HCT116 (cell line): ENCODE results near the gene TIMM10.

Experiments
- EZH2 ChIP-seq: fragments of 200-600 bp; sonication (generic); IDR thresholded peaks from 2 replicates; pipeline ENCODE4 v1.6.1; 2017; ENCODE audit warnings: antibody characterized with exemption, mixed run types
- JUND ChIP-seq: IDR thresholded peaks from 2 replicates; pipeline ENCODE4 v1.6.1; 2012
- POLR2A ChIP-seq: IDR thresholded peaks from 2 replicates; pipeline ENCODE4 v1.7.0; 2011; ENCODE audit warnings: borderline replicate concordance; ENCODE audit not compliant: insufficient read depth, insufficient read length; ENCODE audit errors: extremely low read depth
- TF ChIP-seq, protein P1 (sequence below), 3 experiments: fragments of 200-600 bp in 1 of 3; sonication (generic) in 1 of 3; IDR thresholded peaks in 2 of 3; conservative IDR thresholded peaks in 1 of 3; 2 replicates each; pipeline ENCODE4 v1.5.1; 2012 to 2017; ENCODE audit warnings: low read depth in 2 of 3, low read length in 2 of 3, antibody characterized with exemption in 1 of 3, borderline replicate concordance in 1 of 3, control low read depth in 1 of 3, mild to moderate bottlenecking in 1 of 3, mixed read lengths in 1 of 3, mixed run types in 1 of 3, moderate library complexity in 1 of 3; ENCODE audit not compliant: insufficient read depth in 1 of 3

- TF ChIP-seq, protein P1, sequence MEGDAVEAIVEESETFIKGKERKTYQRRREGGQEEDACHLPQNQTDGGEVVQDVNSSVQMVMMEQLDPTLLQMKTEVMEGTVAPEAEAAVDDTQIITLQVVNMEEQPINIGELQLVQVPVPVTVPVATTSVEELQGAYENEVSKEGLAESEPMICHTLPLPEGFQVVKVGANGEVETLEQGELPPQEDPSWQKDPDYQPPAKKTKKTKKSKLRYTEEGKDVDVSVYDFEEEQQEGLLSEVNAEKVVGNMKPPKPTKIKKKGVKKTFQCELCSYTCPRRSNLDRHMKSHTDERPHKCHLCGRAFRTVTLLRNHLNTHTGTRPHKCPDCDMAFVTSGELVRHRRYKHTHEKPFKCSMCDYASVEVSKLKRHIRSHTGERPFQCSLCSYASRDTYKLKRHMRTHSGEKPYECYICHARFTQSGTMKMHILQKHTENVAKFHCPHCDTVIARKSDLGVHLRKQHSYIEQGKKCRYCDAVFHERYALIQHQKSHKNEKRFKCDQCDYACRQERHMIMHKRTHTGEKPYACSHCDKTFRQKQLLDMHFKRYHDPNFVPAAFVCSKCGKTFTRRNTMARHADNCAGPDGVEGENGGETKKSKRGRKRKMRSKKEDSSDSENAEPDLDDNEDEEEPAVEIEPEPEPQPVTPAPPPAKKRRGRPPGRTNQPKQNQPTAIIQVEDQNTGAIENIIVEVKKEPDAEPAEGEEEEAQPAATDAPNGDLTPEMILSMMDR (IDR thresholded peaks at IDR 0.05 in 2 of 3, conservative IDR thresholded peaks at IDR 0.05 in 1 of 3; ENCODE audit: borderline replicate concordance in 1 of 3, insufficient read depth in 1 of 3, low read depth in 2 of 3, low read length in 2 of 3): no peak
- TF ChIP-seq EZH2 (no peak), POLR2A (no peak), JUND (no peak)
Observed at GRCh38 chr11:57502870-57503269, 27.7 kb downstream of the TIMM10 start.
